NCI-H2171 (cell line): ENCODE results near the gene KRTAP27-1.

ENCODE experiments used
- DNase-seq: peaks from one replicate; lab custom pipeline; 2025; lab: John Stamatoyannopoulos, UW

The KRTAP27-1 gene

GRCh38 chr21:30337276-30337744, at the start of gene KRTAP27-1:
TSS of gene KRTAP27-1 (minus strand) at chr21:30337694. CDS start at chr21:30337668, 26 bp downstream.
- DNase-seq: no peak

GRCh38 chr21:30382201-30382600, 44.7 kb upstream of the KRTAP27-1 start:
- no peak for DNase-seq

- DNase-seq: no peak
These were observed 34.8 kb upstream of the KRTAP27-1 start, which contains the start of gene KRTAP13-2 for GRCh38 chr21:30372139-30372770. TSS of gene KRTAP13-2 (minus strand) at chr21:30372271. CDS start at chr21:30372213, 58 bp downstream.

GRCh38 chr21:30355906-30356305, 18.4 kb upstream of the KRTAP27-1 start:
- DNase-seq: no peak

- DNase-seq: no peak
These were observed 17.0 kb upstream of the KRTAP27-1 start for GRCh38 chr21:30354308-30355005.

- DNase-seq: no peak
These were observed 14.0 kb upstream of the KRTAP27-1 start for GRCh38 chr21:30351534-30351933.

- no peak for DNase-seq
These were observed 12.1 kb upstream of the KRTAP27-1 start for GRCh38 chr21:30349572-30349971.

GRCh38 chr21:30348506-30348905, 11.0 kb upstream of the KRTAP27-1 start, which contains the start of gene KRTAP23-1:
TSS of gene KRTAP23-1 (minus strand) at chr21:30348606. CDS start at chr21:30348606, 0 bp downstream.
- DNase-seq: no peak

GRCh38 chr21:30345014-30345413, 7.5 kb upstream of the KRTAP27-1 start:
- DNase-seq: no peak

GRCh38 chr21:30340714-30341573, 3.5 kb upstream of the KRTAP27-1 start:
- DNase-seq: no peak

- no peak for DNase-seq
These were observed 1.2 kb upstream of the KRTAP27-1 start for GRCh38 chr21:30338717-30339116.

- no peak for DNase-seq
These were observed 278 bp upstream of the KRTAP27-1 start for GRCh38 chr21:30337772-30338171.

GRCh38 chr21:30336596-30336995, 898 bp downstream of the KRTAP27-1 start:
- no peak for DNase-seq

- no peak for DNase-seq
These were observed 3.8 kb downstream of the KRTAP27-1 start for GRCh38 chr21:30333736-30334135.

- DNase-seq: no peak
These were observed 4.8 kb downstream of the KRTAP27-1 start for GRCh38 chr21:30332681-30333080.

- DNase-seq: no peak
These were observed 8.2 kb downstream of the KRTAP27-1 start for GRCh38 chr21:30329203-30329875.

- DNase-seq: no peak
These were observed 11.1 kb downstream of the KRTAP27-1 start for GRCh38 chr21:30326390-30326789.

- DNase-seq: no peak
These were observed 17.3 kb downstream of the KRTAP27-1 start, which contains the start of gene KRTAP26-1 for GRCh38 chr21:30320215-30320614. TSS of gene KRTAP26-1 (minus strand) at chr21:30320315. CDS start at chr21:30320035, 280 bp downstream.

- DNase-seq: no peak
These were observed 21.8 kb downstream of the KRTAP27-1 start for GRCh38 chr21:30315701-30316100.

GRCh38 chr21:30306884-30307283, 30.6 kb downstream of the KRTAP27-1 start:
- no peak for DNase-seq

GRCh38 chr21:30305136-30305535, 32.4 kb downstream of the KRTAP27-1 start:
- no peak for DNase-seq

- DNase-seq: no peak
These were observed 48.3 kb downstream of the KRTAP27-1 start, which contains the start of gene KRTAP25-1 for GRCh38 chr21:30289215-30289614. TSS of gene KRTAP25-1 (minus strand) at chr21:30289514. CDS start at chr21:30289490, 24 bp downstream.
